ENCODE measurements around the gene WNK2.

WNK2 gene

GRCh38 chr9:93218671-93219420, 34.9 kb downstream of the WNK2 start:
- DNase-seq (ENCODE audit: low read depth), result no peak

DNA sequence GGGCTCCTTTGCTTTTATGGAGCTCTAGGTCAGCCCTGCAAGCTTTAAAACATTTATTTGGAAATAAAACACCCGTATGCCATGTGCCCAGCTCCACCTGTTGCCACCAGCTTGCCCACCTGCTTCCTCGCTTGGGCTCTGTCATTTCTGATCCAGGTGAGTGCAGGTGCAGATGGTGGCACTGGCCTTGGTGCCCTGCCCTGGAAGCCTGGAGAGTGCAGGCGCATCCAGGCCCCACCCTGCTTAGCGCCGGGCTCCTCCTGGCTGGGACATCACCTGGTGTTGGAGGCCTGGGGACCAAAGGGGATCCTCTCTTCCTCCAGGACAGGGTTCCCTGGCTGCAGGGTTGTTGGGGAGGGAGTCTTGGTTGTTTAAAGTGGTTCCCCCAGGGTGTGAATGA, 35.8 kb downstream of the WNK2 start:
- DNase-seq (ENCODE audit: low read depth), result no peak

GRCh38 chr9:93220627-93221026, 36.7 kb downstream of the WNK2 start:
- DNase-seq (ENCODE audit: low read depth), result no peak

GRCh38 chr9:93221044-93221443, 37.1 kb downstream of the WNK2 start:
- DNase-seq (ENCODE audit: low read depth), result no peak

GRCh38 chr9:93222890-93223259, 38.9 kb downstream of the WNK2 start:
- no peak for DNase-seq (ENCODE audit: low read depth)

DNA sequence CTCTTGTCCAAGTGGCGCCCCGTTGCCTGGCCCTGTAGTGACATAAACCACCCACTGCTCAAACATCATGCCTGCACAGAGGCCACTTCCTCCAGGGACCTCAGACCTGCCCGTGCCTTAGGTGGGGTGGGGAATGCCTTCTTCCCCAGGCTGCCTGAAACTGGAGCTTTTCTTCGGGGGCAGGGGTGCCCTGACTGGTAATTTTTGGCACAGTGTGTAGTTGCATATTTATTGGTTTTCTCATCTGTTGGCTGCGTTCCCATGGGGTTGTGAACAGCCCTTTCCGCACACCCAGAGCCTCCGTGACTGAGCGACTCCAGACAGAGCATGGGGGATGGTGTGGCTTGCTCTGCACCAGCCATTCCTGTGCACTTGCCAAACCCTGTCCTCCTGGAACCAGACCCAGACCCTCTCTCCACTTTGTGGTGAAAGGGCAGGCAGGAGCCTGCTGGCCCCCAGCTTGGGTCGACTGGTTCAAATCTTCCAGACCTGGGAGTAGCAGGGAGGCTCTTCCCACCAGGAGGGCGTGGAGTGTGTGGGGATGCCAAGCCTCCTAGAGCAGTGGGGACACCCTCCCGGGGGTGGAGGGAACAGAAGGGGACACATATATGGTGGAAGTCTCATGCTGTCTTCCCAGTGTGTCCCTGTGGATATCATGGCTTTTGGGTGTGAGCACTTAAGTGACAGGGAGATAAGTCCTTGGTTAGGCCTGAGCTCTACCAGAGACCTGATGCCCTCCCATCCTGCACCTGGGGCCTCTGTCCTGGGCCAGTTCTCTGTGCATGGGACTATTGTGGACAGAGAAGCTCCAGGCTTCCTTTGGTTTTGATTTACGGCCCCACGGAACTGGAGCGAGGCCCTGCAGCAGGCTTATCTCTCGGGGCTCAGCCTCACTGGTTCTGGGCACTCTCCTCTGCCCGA, 39.6 kb downstream of the WNK2 start:
- DNase-seq (ENCODE audit: low read depth), result no peak

DNA sequence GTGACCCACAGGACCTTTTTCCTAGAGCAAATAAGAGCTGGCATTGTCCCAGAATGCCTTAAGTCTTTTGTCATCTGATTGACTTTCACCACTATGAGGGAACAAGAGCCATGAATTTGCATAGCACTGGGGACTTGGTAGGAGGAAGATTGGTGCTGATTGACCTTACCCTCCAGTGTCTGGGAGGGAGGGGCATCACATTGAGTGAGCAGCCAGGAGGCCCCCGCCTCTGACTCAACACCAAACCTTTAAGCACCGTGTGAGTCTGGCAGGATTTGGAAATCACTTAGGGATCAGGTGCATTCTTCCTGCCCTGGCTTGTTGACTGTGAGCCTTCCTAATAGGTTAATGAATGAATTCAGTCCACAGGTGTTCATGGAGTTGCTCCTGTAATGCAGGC, 40.7 kb downstream of the WNK2 start:
- no peak for DNase-seq (ENCODE audit: low read depth)

DNA sequence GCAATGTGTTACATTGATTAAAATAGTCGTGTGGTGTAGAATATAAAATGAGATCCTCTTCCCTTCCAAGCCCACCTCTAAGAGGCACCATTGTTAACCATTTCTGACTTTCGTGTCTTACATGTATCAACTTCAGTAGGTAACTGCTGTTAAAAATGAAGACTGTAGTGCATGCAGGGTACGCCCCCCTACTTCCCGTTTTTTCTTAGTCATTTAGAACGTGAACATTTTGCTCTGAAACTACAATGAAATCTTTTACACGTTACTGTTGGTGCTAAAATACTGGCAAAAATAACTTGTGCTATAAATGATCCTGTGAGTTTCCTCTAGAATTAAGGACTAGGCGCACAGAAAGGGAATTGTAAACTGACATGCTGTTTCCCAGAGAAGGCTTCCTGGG, 41.5 kb downstream of the WNK2 start:
- no peak for DNase-seq (ENCODE audit: low read depth)

DNA sequence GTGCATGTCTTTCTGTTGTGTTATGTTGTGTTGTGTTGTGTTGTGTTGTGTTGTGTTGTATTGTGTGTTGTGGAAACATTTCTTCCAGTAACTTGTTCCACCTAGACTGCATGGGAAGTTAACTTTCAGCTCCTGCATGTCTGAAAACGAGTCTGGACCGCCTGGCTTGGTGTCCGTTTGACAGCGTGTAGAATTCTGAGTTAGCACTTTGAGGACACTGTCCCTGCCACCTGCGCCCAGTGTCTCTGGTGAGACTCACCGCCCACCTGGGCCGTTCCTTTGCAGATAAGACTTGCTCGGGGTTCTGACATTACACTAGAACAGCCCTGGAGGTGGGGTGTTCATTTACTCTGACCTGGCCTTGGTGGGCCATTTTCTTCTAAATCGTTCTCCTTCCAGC, 42.0 kb downstream of the WNK2 start:
- no peak for DNase-seq (ENCODE audit: low read depth)

DNA sequence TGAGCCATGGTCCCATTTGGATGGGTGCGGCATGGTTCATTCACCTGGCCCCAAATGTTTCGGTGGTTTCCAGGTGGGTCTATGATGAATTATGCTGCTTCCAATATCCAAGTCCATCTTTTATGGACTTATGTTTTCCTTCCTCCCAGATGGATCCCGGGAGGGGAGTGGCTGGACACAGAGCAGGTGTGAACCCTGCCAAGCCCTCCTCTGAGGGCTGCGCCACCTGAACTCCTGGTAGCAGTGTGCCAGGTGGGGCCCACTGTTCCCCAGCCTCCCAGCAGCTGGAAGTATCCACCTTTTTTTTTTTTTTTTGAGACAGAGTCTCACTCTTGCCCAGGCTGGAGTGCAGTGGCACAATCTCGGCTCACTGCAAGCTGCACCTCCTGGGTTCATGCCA, 42.9 kb downstream of the WNK2 start:
- no peak for DNase-seq (ENCODE audit: low read depth)

- DNase-seq (ENCODE audit: low read depth), result no peak
Observed at GRCh38 chr9:93228030-93228429, 44.1 kb downstream of the WNK2 start.

- no peak for DNase-seq (ENCODE audit: low read depth)
Observed at GRCh38 chr9:93228453-93228852, 44.5 kb downstream of the WNK2 start.

GRCh38 chr9:93229636-93230035, 45.7 kb downstream of the WNK2 start:
- DNase-seq (ENCODE audit: low read depth), result no peak

- no peak for DNase-seq (ENCODE audit: low read depth)
Observed at GRCh38 chr9:93230185-93230584, 46.2 kb downstream of the WNK2 start.

DNA sequence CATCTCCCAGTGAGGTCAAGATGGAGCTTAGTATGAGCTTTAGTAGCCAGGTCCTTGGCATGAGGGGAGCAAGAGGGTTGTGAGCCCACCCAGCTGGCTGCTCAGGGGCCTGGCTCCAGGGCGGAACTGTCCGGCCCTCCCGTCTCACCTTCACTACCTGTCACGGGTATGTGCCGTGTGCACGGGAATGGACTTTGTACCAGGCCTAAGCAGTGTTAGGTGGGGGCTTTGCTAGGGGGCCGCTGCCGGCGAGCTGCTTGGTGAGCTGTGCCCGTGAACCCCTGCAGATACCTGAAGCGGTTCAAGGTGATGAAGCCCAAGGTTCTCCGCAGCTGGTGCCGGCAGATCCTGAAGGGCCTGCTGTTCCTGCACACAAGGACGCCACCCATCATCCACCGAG, 46.7 kb downstream of the WNK2 start:
- no peak for DNase-seq (ENCODE audit: low read depth)

- no peak for DNase-seq (ENCODE audit: low read depth)
Observed at GRCh38 chr9:93231121-93231694, 47.3 kb downstream of the WNK2 start.

- no peak for DNase-seq (ENCODE audit: low read depth)
Observed at GRCh38 chr9:93231716-93232115, 47.8 kb downstream of the WNK2 start.

GRCh38 chr9:93232388-93232960, 48.5 kb downstream of the WNK2 start:
- DNase-seq (ENCODE audit: low read depth), result no peak

DNA sequence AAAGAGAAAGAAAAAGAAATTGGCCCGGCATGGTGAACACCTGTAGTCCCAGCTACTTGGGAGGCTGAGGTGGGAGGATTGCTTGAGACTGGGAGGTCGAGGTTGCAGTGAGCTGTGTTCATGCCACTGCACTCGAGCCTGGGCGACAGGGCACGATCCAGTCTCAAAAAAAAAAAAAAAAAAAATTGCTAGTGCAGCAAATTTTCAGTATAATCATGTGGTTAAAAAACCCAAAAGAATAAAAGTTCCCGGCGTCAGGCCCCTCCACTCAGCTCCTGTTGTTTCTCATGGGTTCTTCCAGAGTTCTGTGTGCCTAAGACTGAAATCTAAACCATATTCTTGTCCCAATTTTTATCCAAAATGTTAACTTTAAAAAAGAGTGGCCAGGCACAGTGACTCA, 49.1 kb downstream of the WNK2 start:
- no peak for DNase-seq (ENCODE audit: low read depth)

DNA sequence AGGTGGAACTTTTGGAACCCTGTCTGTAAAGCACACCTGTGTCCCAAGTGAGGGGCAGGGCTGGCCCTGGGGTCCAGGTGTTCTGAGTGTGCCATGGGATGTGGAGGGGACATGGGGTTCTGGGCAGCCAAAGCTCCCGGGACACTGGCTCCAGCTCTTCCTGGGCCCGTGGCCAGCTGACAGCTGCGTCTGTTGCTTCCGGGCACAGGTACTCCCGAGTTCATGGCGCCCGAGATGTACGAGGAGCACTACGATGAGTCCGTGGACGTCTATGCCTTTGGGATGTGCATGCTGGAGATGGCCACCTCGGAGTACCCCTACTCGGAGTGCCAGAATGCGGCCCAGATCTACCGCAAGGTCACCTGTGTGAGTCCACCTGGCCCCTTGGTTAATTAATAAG, 50.7 kb downstream of the WNK2 start:
- DNase-seq (ENCODE audit: low read depth), result no peak

DNA sequence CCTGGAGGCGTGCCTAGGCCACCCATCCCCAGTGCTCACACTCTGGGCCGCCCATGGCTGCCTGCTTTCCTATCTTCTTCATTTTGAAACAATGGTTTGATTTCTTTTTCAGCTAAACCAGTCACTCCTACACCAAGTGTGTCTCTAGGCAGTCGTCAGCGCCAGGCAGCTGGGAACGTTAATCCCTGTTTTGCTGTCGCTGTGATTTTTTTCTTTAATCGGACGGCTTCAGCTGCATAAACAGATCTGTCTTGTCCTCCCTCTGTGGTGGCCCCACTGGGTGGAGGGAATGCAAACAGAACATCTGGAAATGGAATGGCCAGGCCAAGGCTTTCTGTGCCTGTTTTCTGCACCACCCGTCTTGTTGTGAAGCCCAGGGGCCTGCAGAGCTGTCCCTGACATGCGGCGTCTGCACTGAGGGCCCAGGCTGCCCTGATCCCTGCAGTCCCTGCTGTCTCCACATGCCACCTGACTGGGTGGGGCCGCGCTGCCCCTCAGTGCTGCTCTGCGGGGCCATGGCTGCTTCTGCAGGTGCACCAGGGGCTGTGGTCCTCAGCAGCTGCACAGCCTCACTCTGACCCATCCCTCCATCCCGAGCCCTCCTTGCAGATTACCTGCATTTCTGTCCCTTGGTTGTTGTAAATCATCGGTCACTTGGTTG, 51.5 kb downstream of the WNK2 start:
- DNase-seq (ENCODE audit: low read depth), result no peak

GRCh38 chr9:93236541-93237206, 52.7 kb downstream of the WNK2 start:
- no peak for DNase-seq (ENCODE audit: low read depth)

Measured in activated T-helper 1 cell treated with Interleukin-2 at 50 U/mL for 16 hours (primary cell).